OCI-LY1 (cell line): ENCODE results near the gene GGT1.

Experiments
- H2AFZ ChIP-seq: fragments of 200-600 bp; sonication (generic), shearing (Covaris generic); 2 replicates; pipeline ENCODE4 v1.6.0; 2014; ENCODE audit warnings: antibody characterized with exemption, mild to moderate bottlenecking, low read length
- H3F3A ChIP-seq: fragments of 200-600 bp; sonication (generic), shearing (Covaris generic); 2 replicates; pipeline ENCODE4 v1.6.0; 2014; ENCODE audit warnings: mild to moderate bottlenecking, antibody characterized with exemption, low read length, moderate library complexity; ENCODE audit not compliant: insufficient read depth
- H3K27ac ChIP-seq: fragments of 200-600 bp; sonication (generic); 2 replicates; pipeline ENCODE4 v1.5.1; 2014; ENCODE audit warnings: low read length, mixed run types, mild to moderate bottlenecking, low read depth; ENCODE audit not compliant: poor library complexity, severe bottlenecking
- H3K27me3 ChIP-seq: fragments of 200-600 bp; sonication (generic); 2 replicates; pipeline ENCODE4 v1.6.0; 2014; ENCODE audit warnings: antibody characterized with exemption, mild to moderate bottlenecking, low read length, moderate library complexity; ENCODE audit not compliant: insufficient read depth
- H3K36me3 ChIP-seq: fragments of 200-600 bp; sonication (generic); 2 replicates; pipeline ENCODE4 v1.6.1; 2014; ENCODE audit warnings: mild to moderate bottlenecking, antibody characterized with exemption, low read length, moderate library complexity, mixed read lengths; ENCODE audit not compliant: insufficient read depth
- H3K4me1 ChIP-seq: fragments of 200-600 bp; sonication (generic); 2 replicates; pipeline ENCODE4 v1.5.1; 2014; ENCODE audit warnings: mild to moderate bottlenecking, low read length, moderate library complexity; ENCODE audit not compliant: insufficient read depth, severe bottlenecking
- H3K4me2 ChIP-seq: fragments of 200-600 bp; sonication (generic), shearing (Covaris generic); 2 replicates; pipeline ENCODE4 v1.6.1; 2014; ENCODE audit warnings: low read length
- H3K4me3 ChIP-seq: fragments of 200-600 bp; sonication (generic); 2 replicates; pipeline ENCODE4 v1.5.1; 2014; ENCODE audit warnings: low read length, low read depth, mild to moderate bottlenecking, mixed read lengths; ENCODE audit not compliant: poor library complexity, severe bottlenecking
- H3K79me2 ChIP-seq: fragments of 200-600 bp; shearing (Covaris generic); 2 replicates; pipeline ENCODE4 v1.6.1; 2016; ENCODE audit warnings: mixed run types, low read length, mixed read lengths; ENCODE audit not compliant: insufficient read depth
- H3K9ac ChIP-seq: fragments of 200-600 bp; sonication (generic), shearing (Covaris generic); 2 replicates; pipeline ENCODE4 v1.6.1; 2014; ENCODE audit warnings: mild to moderate bottlenecking, low read length, mixed read lengths
- H3K9me2 ChIP-seq: fragments of 200-600 bp; sonication (generic), shearing (Covaris generic); 2 replicates; pipeline ENCODE4 v1.6.1; 2014; ENCODE audit warnings: low read depth, mild to moderate bottlenecking, low read length, mixed read lengths
- H3K9me3 ChIP-seq: fragments of 200-600 bp; shearing (Covaris generic); 2 replicates; pipeline ENCODE4 v1.6.1; 2014; ENCODE audit warnings: low read length, mixed read lengths
- H4K20me1 ChIP-seq: fragments of 200-600 bp; sonication (generic), shearing (Covaris generic); 2 replicates; pipeline ENCODE4 v1.6.0; 2016; ENCODE audit warnings: mild to moderate bottlenecking, low read length; ENCODE audit not compliant: insufficient read depth
- CTCF ChIP-seq: fragments of 200-600 bp; sonication (generic), shearing (Covaris generic); IDR thresholded peaks from 2 replicates; pipeline ENCODE4 v1.5.1; 2017; ENCODE audit warnings: mild to moderate bottlenecking, antibody characterized with exemption, low read length, moderate library complexity, mixed read lengths
- EZH2 ChIP-seq: fragments of 200-600 bp; sonication (generic), shearing (Covaris generic); IDR thresholded peaks from 2 replicates; pipeline ENCODE4 v1.8.0; 2017; ENCODE audit warnings: borderline replicate concordance, mixed run types, mild to moderate bottlenecking, antibody characterized with exemption, low read length, moderate library complexity, mixed read lengths

GGT1 gene

GRCh38 chr22:24564376-24565058 is 38.5 kb upstream of the GGT1 start:
- H3K27ac ChIP-seq = no peak overlapping the region
- H3K27me3 ChIP-seq = no peaks in the 10 kb centered on the region
- H3K9me3 ChIP-seq = no peaks in the 10 kb centered on the region
- H2AFZ ChIP-seq = no peak overlapping the region
- peaks cover 55% of the 10 kb centered on the region for H3K79me2 ChIP-seq
- no peak overlapping the region for H3K4me2 ChIP-seq
- H3F3A ChIP-seq = no peaks in the 10 kb centered on the region
- H3K4me1 ChIP-seq = peaks cover 2% of the 10 kb centered on the region
- no peak overlapping the region for H3K9ac ChIP-seq
- no peaks in the 10 kb centered on the region; the same call in 1 of the 2 replicates for H4K20me1 ChIP-seq
- no peak for TF ChIP-seq EZH2
- TF ChIP-seq CTCF = no peak
- peaks cover 79% of the 10 kb centered on the region for H3K36me3 ChIP-seq
- no peaks in the 10 kb centered on the region for H3K9me2 ChIP-seq
- no peak overlapping the region for H3K4me3 ChIP-seq

GRCh38 chr22:24565077-24565476 is 37.9 kb upstream of the GGT1 start:
- Histone ChIP-seq H2AFZ (no peak overlapping the region), H3F3A (no peaks in the 10 kb centered on the region), H3K36me3 (peaks cover 82% of the 10 kb centered on the region), H3K27ac (no peak overlapping the region), H3K27me3 (no peaks in the 10 kb centered on the region), H3K9me3 (no peaks in the 10 kb centered on the region), H3K4me3 (no peak overlapping the region), H3K79me2 (peaks cover 51% of the 10 kb centered on the region), H3K9me2 (no peaks in the 10 kb centered on the region), H3K4me2 (no peak overlapping the region), H3K4me1 (no peaks in the 10 kb centered on the region), H4K20me1 (no peaks in the 10 kb centered on the region; the same call in 1 of the 2 replicates), H3K9ac (no peak overlapping the region)
- TF ChIP-seq EZH2 (no peak), CTCF (no peak)

- H3K4me1 ChIP-seq = no peaks in the 10 kb centered on the region
- no peak overlapping the region for H3K9ac ChIP-seq
- TF ChIP-seq CTCF (no peak), EZH2 (no peak)
- no peaks in the 10 kb centered on the region for H3K27me3 ChIP-seq
- peaks cover 39% of the 10 kb centered on the region for H3K79me2 ChIP-seq
- no peaks in the 10 kb centered on the region for H3K9me2 ChIP-seq
- no peak overlapping the region for H3K4me2 ChIP-seq
- no peak overlapping the region for H3K4me3 ChIP-seq
- no peak overlapping the region for H3K27ac ChIP-seq
- no peaks in the 10 kb centered on the region for H3F3A ChIP-seq
- H2AFZ ChIP-seq = no peak overlapping the region
- H3K36me3 ChIP-seq = peaks cover 87% of the 10 kb centered on the region
- no peaks in the 10 kb centered on the region; the same call in 1 of the 2 replicates for H4K20me1 ChIP-seq
- no peaks in the 10 kb centered on the region for H3K9me3 ChIP-seq
These were observed 36.0 kb upstream of the GGT1 start for GRCh38 chr22:24566899-24567511.
